HG03159 (cell line): ENCODE data around the gene IGFL2.
"Not testable (repeated sequence)": the region's sequence is repeated elsewhere in the genome, so short reads cannot be mapped to it uniquely, and the experiment has no call there.

Experiments
- ATAC-seq: cut with Tn5 transposase; IDR thresholded peaks from one replicate; pipeline ENCODE4 v1.9.1; 2021; ENCODE audit warnings: mild to moderate bottlenecking, moderate library complexity; ENCODE audit not compliant: unreplicated experiment

Gene IGFL2

DNA sequence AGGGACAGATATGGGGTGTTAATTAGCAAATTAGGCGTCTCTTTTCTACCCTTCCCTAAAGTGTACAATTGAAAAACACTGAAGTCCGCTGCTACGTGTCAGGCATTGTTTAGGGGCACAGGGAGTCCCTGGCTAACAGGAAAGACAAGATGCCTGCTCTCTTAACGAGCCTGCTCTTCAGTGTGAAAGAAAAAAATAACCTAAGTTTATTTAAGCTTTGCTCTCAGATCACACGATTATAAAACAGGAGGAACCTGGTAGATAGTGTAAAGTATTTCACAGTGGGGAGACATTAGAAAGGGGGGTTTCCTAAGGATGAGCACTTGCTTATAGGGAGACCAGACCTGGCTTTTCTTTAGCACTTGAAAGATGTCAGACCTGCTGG lies 38.7 kb downstream of the IGFL2 start:
- no peak for ATAC-seq

DNA sequence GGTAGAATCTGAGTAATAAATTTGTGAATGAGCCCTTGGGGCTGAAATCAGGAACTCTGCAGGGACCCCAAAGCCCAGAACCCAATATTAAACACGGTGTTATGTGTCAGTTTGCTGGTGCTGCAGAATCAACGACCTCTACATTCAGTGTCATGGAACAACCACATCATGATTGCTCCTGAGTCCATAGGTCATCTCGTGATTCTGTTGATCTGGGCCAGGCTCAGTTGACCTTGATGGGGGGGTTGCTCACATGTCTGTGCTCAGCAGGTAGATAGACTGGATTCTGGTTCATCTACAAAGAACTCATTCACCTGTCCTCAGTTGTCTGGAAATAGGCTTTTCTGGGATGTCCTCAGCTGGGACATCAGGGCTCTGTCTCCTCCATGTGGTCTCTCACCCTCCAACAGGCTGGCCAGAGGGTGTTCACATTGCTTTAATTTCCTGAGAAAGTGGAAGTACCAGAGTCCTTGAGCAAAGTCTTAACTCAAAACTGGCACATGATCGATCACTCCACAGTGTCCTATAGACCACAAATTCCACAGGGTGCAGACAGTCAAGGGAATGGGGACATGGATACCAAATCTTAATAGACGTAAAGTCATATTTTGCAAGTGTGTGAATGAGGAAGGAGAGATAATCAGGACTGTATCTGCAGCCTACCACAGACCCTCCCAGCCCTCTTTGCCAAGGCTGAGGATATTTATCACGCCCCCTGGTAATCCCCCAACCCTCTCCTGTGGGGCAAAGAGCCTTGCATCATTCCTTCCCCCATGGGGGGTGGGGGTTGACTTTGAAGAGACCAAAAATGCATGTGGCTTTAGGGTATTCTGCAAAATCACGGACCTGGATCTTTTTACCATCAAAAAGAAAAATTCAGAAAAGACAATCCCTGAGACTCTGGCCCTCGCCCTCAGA lies 42.2 kb downstream of the IGFL2 start:
- ATAC-seq: no peak

DNA sequence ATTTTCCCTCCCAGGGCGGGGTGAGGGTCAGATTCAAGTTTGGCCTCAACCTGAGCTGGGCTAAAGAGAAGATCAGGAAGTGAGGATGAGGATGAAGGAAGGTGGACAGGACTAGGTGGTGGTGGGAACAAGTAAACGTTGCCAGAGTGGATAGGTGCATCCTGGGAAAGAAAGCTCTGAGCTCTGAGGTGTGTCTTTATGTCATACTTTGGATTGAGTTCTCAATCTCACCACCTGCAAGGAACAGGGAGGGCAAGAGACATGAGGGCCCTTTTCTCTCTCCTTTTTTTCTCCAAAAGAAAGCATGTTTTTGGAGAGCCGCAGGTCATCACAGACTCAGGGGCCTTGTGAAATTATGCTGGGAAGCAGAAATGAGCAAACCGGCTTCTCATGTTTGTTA lies 43.3 kb downstream of the IGFL2 start:
- no peak for ATAC-seq

DNA sequence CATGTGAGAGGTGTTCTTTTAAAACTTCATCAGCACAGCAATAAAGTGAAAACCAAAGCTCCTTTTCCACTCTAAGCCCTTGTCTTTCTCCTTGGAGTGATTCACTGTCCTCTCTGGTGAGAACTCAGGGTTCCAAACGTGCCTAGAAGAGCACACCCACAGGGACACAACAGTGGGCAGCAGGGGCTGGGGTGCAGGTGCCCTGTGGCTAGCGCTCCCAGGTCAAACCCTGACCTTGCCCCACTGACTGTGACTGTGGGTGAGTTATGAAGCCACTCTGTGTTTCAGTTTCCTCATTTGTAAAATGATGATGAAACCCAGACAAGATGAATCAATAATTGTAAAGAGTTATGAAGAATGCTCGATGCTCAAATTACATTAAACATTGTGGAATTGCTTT lies 43.9 kb downstream of the IGFL2 start:
- ATAC-seq: no peak

DNA sequence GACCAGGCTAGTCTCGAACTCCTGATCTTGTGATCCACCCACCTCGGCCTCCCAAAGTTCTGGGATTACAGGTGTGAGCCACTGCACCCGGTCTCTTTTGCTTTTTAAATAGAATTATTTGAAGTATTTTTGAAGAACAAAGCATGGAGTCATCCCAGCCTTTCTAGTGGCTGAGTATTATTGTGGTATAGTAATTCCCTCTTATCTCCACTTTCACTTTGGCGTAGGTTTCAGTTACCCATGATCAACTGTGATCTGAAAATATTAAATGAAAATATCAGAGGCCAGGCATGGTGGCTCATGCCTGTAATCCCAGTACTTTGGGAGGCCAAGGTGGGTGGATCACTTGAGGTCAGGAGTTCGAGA lies 44.6 kb downstream of the IGFL2 start:
- ATAC-seq: not testable (repeated sequence)

DNA sequence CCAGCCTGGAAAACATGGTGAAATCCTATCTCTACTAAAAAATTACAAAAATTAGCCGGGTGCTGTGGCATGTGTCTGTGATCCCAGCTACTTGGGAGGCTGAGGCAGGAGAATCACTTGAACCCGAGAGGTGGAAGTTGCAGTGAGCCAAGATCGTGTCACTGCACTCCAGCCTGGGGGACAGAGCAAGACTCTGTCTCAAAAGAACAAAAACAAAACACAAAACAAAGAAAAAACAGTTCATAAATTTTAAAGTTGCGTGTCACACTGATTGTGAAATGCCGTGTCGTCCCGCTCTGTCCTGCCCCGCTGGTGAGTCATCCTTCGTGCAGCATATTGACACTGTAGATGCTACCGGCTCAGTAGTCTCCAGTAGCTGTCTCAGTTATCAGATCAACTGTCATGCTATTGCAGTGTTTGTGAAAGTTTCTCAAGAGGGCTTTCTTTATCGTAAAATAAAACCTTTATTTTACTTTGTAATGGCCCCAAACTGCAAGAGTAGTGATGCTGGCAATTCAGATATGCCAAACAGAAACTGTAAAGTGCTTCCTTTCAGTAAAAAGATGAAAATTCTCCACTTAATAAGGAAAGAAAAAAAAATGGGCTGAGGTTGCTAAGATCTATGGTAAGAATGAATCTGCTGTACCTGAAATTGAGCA lies 45.1 kb downstream of the IGFL2 start:
- no peak for ATAC-seq

DNA sequence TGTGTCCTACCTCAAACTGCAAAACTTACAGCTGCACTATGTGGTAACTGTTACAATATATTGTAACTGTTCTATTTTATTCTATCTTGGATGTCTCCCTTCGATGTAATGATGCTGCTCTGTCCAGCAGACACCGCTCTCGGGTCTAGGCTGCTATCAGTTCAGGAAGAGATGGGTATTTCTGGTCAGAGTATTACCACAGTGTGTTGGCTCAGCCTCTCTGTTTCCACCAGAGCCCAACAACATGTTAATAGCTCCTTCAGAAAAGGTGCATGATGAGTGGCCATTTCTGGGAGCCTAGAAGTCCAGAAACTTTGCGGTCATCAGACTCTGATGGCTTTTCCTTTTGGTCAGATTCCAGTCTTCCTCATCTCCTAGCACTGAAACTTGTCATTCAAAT lies 45.6 kb downstream of the IGFL2 start:
- no peak for ATAC-seq

DNA sequence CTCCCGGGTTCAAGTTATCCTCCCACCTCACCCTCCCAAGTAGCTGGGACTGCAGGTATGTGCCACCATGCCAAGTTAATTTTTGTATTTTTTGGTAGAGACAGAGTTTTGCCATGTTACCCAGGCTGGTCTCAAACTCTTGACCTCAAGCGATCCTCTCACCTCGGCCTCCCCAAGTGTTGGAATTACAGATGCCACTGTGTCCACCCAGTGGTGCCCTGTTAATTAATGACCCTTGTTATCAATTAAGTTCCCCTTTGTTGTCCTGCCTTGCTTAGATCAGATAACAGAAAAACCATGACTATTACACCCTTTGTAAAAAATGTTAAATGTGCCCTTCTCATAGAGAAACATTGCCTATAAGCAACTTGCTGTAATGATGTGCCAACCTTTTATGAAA lies 47.1 kb downstream of the IGFL2 start:
- no peak for ATAC-seq

DNA sequence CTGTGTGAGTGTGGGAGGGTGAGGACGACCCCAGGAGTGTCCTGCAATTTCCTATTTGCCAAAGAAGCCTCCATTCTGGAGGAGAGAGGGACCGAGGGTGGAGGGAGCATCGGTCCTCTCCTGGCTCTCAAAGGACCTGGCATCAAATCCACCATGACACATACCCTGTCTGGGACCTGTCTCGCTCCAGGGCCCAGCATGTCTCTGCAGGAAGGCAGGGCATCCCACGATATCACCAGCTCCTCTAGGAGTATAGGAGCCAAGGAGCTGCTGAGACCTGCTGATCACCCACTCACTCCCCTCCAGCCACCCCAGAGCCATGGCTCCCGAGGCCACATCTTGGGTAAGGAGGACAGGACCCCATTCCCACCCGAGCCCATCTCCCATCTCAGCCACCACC lies 47.9 kb downstream of the IGFL2 start:
- not testable (repeated sequence) for ATAC-seq

DNA sequence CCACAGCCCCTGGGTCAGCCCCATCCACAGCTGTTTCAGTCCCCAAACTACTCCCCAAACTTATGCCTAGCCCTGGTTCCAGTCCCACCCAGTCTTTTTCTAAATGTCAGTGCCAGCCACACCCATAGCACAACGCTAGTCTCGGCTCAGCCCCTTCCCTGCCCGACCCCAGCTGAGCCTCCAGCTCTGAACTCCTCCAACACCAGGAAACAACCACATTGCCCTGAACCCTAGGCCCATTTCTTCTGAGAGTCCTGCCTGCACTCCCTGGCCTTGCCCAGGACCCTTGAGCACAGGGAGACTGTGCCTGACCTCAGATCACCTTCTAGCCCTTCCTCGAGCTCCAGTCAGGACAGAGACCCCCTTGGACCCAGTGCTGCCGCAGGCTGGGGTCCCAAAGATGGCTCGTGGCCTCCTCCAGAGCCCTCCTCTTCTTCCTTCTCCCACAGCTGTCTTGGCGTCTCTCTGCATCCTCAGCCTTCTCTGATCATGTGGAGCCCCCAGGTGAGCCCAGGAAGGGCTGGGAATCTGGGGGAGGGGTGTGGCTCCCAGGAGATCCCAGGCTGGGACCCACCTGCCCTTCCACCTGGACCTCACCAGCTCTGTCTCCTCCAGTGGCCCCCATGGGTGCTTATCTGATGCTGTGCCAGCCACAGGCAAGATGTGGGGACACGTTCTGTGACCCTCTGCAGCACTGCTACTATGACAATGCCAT lies 48.5 kb downstream of the IGFL2 start:
- ATAC-seq: no peak

DNA sequence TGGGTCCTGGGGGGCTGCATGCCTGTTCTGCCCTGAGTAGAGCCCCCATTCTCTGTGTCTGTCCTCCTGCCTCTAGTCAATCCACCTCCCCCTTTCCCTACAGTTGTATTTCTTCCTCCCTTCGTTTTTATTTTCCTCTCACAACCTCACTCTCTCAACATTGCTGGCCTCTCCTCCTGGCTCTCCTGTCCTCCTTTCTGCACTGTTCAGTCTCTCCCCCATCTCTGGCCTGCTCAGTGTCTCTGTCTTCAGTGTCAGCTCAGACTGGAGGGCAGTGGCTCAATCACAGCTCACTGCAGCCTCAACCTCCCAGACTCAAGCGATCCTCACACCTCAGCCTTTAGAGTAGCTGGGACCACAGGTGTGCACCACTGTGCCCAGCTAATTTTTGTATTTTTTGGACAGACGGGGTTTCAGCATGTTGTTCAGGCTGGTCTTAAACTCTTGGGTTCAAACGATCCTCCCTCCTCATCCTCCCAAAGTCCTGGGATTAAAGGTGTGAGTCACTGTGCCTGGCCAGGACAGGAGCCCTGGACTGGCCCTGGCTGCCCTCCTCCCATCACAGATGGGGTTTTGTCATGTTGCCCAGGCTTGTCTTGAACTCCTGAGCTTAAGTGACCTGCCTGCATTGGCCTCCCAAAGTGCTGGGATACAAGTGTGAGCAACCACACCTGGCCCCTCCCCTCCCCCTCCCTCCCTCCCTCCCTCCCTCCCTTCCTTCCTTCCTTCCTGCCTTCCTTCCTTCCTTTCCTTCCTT lies 49.5 kb downstream of the IGFL2 start:
- ATAC-seq: no peak

DNA sequence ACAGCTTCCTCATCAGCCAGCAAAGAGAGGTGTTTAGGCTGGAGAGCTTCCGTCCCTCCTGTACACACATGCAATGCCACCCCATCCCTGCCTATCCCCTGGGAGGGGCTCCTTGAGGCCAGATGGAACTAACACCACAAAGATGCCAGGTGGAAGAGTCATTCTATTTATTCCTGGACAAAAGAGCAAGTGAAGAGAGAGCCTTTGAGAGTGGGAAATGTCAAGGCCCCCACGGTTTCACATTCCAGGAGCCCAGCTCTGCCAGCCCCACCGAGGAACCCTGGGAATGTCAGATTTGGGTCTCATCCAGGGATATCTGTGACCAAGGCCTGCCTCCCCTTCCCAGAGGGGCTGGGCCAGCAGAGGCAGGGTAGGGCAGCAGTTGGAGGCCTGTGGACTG lies 50.7 kb downstream of the IGFL2 start:
- ATAC-seq: no peak

DNA sequence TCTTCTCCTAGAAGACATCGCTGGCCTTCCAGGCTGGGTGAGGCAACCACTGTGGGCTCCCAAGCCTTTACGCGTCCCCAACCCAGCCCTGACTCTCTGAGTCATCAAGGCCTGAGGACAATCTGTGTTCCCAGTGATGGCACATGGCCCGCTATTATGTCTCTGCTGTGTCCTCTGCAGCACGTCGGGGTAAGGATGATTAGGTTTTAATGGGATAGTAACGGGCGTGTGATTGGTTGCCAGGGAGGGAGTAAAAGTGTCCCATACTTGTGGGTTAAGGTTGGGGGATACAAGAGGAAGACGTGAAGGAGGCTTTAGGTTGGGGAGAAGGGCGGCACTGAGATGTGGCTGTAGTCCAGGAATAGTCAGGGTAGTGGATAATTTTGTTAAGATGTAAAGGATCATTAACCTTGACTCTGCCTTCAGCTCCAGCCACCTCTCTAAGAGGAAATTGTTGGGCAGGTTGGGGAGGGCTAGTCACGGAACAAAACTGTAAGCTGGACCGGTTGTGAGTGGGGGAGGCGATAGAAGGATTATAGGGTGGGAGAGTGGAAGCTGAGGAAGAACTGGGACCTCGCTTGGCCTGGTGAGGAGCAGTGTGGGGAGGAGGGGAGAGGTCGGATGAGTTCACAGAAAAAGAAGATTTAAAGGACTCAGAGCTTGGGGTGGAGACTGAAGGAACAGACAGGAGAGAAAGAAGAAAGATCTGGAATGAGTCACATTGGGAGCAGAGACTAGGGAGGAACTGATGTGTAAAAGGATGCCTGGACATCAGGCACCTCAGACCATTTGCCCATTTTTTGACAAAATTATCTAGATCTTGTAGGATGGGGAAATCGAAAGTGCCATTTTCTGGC lies 53.6 kb downstream of the IGFL2 start:
- no peak for ATAC-seq

DNA sequence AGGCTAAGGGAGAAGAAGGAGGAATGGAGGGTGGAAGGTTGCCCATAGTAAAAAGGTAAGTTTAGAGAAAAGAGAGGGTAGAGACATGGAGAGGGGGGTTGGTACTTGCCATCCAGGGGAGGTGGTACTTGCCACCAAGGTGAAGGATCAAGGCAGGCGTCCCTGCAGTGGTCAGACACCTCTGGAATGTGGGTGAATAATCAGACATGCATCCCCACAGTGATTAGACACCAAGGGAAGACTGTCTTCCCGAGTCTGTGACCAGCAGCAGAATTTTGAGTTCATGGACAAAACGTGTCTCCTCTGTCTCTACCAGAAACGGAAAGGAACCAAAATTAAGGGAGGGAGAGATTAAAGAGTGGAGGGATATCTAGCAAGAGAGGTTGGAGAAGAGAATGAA lies 54.4 kb downstream of the IGFL2 start:
- ATAC-seq: no peak

DNA sequence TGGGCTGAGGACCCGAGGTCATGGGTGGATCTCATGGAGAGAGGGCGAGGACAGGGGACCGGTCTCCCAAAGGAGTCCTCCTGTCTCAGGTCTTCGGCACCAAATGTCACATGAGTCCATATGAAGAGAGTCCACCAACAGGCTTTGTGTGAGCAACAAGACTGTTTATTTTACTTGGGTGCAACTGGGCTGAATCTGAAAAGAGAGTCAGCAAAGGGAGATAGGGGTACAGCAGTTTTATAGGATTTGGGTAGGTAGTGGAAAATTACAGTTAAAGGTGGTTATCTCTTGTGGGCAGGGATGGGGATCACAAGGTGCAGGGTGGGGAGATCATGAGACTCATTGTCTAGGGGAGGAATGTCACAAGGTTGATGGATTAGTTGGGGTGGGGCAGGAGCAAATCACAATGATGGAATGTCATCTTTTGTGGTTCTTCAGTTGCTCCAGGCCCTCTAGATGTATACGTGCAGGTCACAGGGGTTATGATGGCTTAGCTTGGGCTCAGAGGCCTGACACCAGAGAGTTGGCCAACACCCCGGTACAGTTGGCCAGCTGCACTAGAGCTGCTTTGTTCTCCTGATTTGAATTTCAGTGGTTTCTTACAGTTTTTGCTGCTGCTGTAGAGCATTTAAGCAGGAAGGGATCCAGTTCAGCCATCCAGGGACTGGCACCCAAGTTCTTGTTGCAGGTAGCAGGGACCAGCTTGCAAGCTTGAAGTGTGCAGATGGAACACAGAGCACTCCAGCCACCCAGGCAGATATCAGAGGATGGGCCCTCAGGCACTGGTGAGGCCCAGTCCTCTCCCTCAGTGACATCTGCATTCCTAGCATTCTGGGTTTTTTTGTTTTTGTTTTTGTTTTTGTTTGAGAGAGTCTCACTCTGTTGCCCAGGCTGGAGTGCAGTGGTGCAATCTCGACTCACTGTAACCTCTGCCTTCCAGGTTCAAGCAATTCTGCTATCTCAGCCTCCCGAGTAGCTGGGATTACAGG lies 55.1 kb downstream of the IGFL2 start:
- no peak for ATAC-seq

DNA sequence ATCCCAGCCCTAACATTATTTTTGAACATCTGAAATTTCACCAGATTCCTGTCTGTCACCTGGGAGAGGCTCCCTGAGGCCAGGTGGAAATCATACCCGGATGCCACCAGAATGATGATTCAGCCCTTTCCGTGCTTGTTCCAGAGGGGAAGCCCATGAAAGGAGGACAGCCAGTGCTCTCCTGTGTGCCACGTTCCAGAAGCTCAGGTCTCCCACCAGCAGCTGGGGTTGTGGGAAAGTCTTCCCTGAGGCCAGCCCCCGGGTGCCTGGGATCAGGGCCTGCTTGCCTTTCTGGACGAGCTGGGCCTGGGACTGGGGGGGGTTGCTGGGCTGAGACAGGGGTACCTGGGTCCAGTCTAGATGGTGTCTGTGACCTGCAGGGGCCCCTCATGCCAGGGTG lies 56.0 kb downstream of the IGFL2 start:
- no peak for ATAC-seq

DNA sequence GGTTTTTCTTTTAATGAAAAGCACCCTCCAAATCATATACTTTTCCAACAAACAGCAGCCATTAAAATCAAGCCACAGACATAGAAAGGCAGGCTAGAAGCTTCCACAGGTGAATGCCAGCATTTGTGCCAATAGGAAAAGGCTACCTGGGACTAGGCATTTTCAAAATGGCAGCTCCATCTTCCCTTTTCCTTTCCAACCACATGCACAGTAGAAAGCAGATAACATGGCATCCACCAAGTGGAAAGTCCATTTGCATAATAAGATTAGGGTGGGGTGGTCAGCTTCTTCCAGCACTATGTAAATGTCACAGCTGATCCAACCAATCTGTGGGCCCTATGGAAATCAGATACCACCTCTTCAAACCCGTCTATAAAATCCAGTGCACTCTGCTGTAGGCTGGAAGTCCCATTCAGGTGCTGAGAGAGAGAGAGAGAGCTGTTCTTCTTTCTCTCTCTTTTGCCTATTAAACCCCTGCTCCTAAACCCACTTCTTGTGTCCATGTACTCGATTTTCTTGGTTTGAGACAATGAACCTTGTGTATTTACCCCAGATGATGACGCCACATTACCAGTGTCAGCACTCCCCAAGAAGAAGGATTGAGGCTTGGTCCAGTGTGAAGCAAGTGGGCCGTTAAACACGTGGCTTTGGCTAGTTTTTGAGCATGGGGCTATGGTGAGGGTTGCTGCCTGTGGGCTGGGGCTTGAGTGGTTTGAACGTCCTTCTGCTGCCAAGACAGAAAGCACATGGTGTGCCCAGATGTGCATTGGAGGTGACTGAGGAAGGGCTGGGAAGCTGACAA lies 57.3 kb downstream of the IGFL2 start:
- no peak for ATAC-seq

DNA sequence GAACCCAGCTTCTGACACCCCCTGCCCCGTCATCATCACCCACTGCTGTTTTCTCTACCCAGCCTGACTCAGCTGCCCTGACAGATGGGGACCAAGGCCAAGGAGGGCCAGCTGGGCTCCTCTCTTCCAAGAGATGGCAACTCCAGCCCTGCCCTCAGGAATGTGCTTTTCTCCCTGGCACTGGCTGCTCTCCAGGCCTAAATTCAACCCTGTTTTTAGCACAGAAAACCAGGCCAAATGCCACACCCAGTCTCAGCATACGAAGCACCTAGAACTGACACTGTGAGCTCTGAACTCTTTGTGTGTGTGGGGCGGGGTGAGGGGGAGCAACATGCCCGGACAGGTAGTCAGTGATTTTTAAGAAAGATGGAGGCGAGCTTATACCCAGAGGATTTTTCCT lies 58.1 kb downstream of the IGFL2 start:
- no peak for ATAC-seq
